CD1c-positive myeloid dendritic cell (primary cell): ENCODE data around the gene B4GALNT4.
"Not testable (repeated sequence)": the region's sequence is repeated elsewhere in the genome, so short reads cannot be mapped to it uniquely, and the experiment has no call there.

Experiments
- DNase-seq: peaks from one replicate; pipeline ENCODE4 v3.0.0-alpha.2; 2016; ENCODE audit errors: extremely low spot score

B4GALNT4 gene

GRCh38 chr11:408154-409007 is 39.1 kb downstream of the B4GALNT4 start:
- DNase-seq: no peak

- DNase-seq: no peak
Observed at GRCh38 chr11:409008-409599, 39.8 kb downstream of the B4GALNT4 start.

GRCh38 chr11:409600-410483 is 40.5 kb downstream of the B4GALNT4 start:
- DNase-seq: no peak

- not testable (repeated sequence) for DNase-seq
Observed at GRCh38 chr11:410711-411110, 41.4 kb downstream of the B4GALNT4 start.

GRCh38 chr11:411520-411919 is 42.2 kb downstream of the B4GALNT4 start:
- not testable (repeated sequence) for DNase-seq

- no peak for DNase-seq
Observed at GRCh38 chr11:412641-413119, 43.4 kb downstream of the B4GALNT4 start.

- no peak for DNase-seq
Observed at GRCh38 chr11:413120-414081, 44.1 kb downstream of the B4GALNT4 start.

GRCh38 chr11:414318-414857 is 45.1 kb downstream of the B4GALNT4 start:
- DNase-seq: no peak

- no peak for DNase-seq
Observed at GRCh38 chr11:415640-416041, 46.3 kb downstream of the B4GALNT4 start.

GRCh38 chr11:416051-416756 is 46.9 kb downstream of the B4GALNT4 start:
- no peak for DNase-seq

- peak; percentile 65 for DNase-seq
Observed at GRCh38 chr11:416757-417621, 47.7 kb downstream of the B4GALNT4 start.

GRCh38 chr11:417652-418342 is 48.5 kb downstream of the B4GALNT4 start:
- no peak for DNase-seq

- DNase-seq: no peak
Observed at GRCh38 chr11:418343-419247, 49.3 kb downstream of the B4GALNT4 start.

GRCh38 chr11:419248-420005 is 50.1 kb downstream of the B4GALNT4 start:
- no peak for DNase-seq

- no peak for DNase-seq
Observed at GRCh38 chr11:420054-420910, 51.0 kb downstream of the B4GALNT4 start.

GRCh38 chr11:420911-421321 is 51.6 kb downstream of the B4GALNT4 start:
- DNase-seq: no peak
